Panc1 (cell line): ENCODE results near the gene RYR3.

Experiments
- CTCF ChIP-seq: fragments of 450-650 bp; IDR thresholded peaks from 2 replicates; pipeline ENCODE4 v1.5.1; 2017; ENCODE audit warnings: mild to moderate bottlenecking
- POLR2AphosphoS5 ChIP-seq: IDR thresholded peaks from 2 replicates; pipeline ENCODE4 v1.6.1; 2012; ENCODE audit warnings: mild to moderate bottlenecking, low read depth, low read length, moderate library complexity
- REST ChIP-seq, 2 experiments: IDR thresholded peaks; 2 replicates each; pipeline ENCODE4 v1.6.1; 2011 to 2012; ENCODE audit warnings: low read depth in 2 of 2, control low read depth in 1 of 2, low read length in 1 of 2, mild to moderate bottlenecking in 1 of 2, moderate library complexity in 1 of 2; ENCODE audit not compliant: insufficient read depth in 1 of 2
- SIN3A ChIP-seq: IDR thresholded peaks from 2 replicates; pipeline ENCODE4 v1.6.1; 2012; ENCODE audit warnings: low read depth, mild to moderate bottlenecking, low read length, moderate library complexity, borderline replicate concordance; ENCODE audit not compliant: insufficient read depth
- TCF7L2 ChIP-seq: IDR thresholded peaks from 2 replicates; pipeline ENCODE4 v1.6.1; 2011; ENCODE audit warnings: mild to moderate bottlenecking, low read depth, low read length, inconsistent platforms

GRCh38 chr15:33569036-33569435 is 258.3 kb downstream of the RYR3 start:
- no peak for TF ChIP-seq CTCF
- TF ChIP-seq POLR2AphosphoS5: no peak
- TF ChIP-seq SIN3A: no peak
- no peak for TF ChIP-seq TCF7L2
- no peak for TF ChIP-seq REST (IDR thresholded peaks at IDR 0.05; ENCODE audit: insufficient read depth in 1 of 2, low read depth in 2 of 2, low read length in 1 of 2)
